ENCODE data around the gene CLDN24.

CLDN24 gene

GRCh38 chr4:183284258-183284785 is 37.9 kb downstream of the CLDN24 start:
- no peak for DNase-seq (ENCODE audit: low read depth)

- DNase-seq (ENCODE audit: low read depth), result no peak
Measured at GRCh38 chr4:183276106-183276505, 46.1 kb downstream of the CLDN24 start.

GRCh38 chr4:183272384-183272783 is 49.8 kb downstream of the CLDN24 start:
- DNase-seq (ENCODE audit: low read depth), result no peak

All from activated T-helper 9 cell treated with anti-CD3 and anti-CD28 coated beads, Interleukin-2, amount 50 U/mL, for 16 hours (primary cell).